H1 (cell line): ENCODE data around the gene CDX2.

ENCODE experiments used
- BRCA1 ChIP-seq: IDR thresholded peaks from 2 replicates; pipeline ENCODE4 v1.6.1; 2012; ENCODE audit warnings: low read depth, low read length, improper control_type of control experiment
- CREB1 ChIP-seq: IDR thresholded peaks from 2 replicates; pipeline ENCODE4 v1.6.1; 2012; ENCODE audit warnings: inconsistent platforms
- CTCF ChIP-seq, 3 experiments: IDR thresholded peaks; 1 replicate in 2 of 3; 2 replicates in 1 of 3; pipeline versions ENCODE4 v1.5.1 to v1.6.1; 2011; ENCODE audit warnings: low read length in 3 of 3, mild to moderate bottlenecking in 3 of 3, inconsistent platforms in 2 of 3, low read depth in 1 of 3, moderate library complexity in 1 of 3; ENCODE audit not compliant: insufficient read depth in 1 of 3; ENCODE audit errors: control extremely low read depth in 1 of 3
- EP300 ChIP-seq, 2 experiments: IDR thresholded peaks; 1 replicate in 1 of 2; 2 replicates in 1 of 2; pipeline ENCODE4 v1.6.1; 2011 to 2012; ENCODE audit warnings: low read depth in 2 of 2, low read length in 2 of 2, mild to moderate bottlenecking in 2 of 2, borderline replicate concordance in 1 of 2, inconsistent platforms in 1 of 2, moderate library complexity in 1 of 2
- HDAC6 ChIP-seq: IDR thresholded peaks from one replicate; pipeline ENCODE4 v1.7.1; 2012; ENCODE audit warnings: low read depth, mild to moderate bottlenecking, inconsistent platforms, low read length, moderate library complexity
- PHF8 ChIP-seq: fragments of 200-600 bp; sonication (generic); conservative IDR thresholded peaks from 2 replicates; pipeline ENCODE4 v1.7.1; 2012; ENCODE audit warnings: low read depth, mild to moderate bottlenecking, inconsistent platforms, low read length, moderate library complexity
- POLR2A ChIP-seq, 2 experiments: IDR thresholded peaks; 1 replicate in 1 of 2; 2 replicates in 1 of 2; pipeline ENCODE4 v1.6.1; 2011; ENCODE audit warnings: low read depth in 2 of 2, low read length in 2 of 2, mild to moderate bottlenecking in 2 of 2; ENCODE audit errors: control extremely low read depth in 1 of 2
- POLR2AphosphoS5 ChIP-seq: IDR thresholded peaks from 2 replicates; pipeline ENCODE4 v1.6.1; 2011; ENCODE audit warnings: low read depth, low read length
- RBBP5 ChIP-seq: IDR thresholded peaks from 2 replicates; pipeline ENCODE4 v1.7.1; 2012; ENCODE audit warnings: low read depth, mild to moderate bottlenecking, inconsistent platforms, low read length, moderate library complexity, borderline replicate concordance
- RFX5 ChIP-seq: IDR thresholded peaks from 2 replicates; pipeline ENCODE4 v1.6.1; 2011; ENCODE audit warnings: low read depth, low read length, improper control_type of control experiment, borderline replicate concordance
- SUZ12 ChIP-seq: fragments of 200-600 bp; sonication (generic); IDR thresholded peaks from 2 replicates; pipeline ENCODE4 v1.6.1; 2012; ENCODE audit warnings: mild to moderate bottlenecking, inconsistent platforms, low read length, moderate library complexity, mixed read lengths
- TAF1 ChIP-seq: IDR thresholded peaks from 2 replicates; pipeline ENCODE4 v1.6.1; 2011; ENCODE audit warnings: mild to moderate bottlenecking, low read depth, low read length
- USF2 ChIP-seq: IDR thresholded peaks from 2 replicates; pipeline ENCODE4 v1.6.1; 2011; ENCODE audit warnings: low read length, improper control_type of control experiment
- ZNF274 ChIP-seq: IDR thresholded peaks from 2 replicates; pipeline ENCODE4 v1.7.0; 2012; ENCODE audit warnings: low read length, borderline replicate concordance; ENCODE audit errors: extremely low read depth

DNA sequence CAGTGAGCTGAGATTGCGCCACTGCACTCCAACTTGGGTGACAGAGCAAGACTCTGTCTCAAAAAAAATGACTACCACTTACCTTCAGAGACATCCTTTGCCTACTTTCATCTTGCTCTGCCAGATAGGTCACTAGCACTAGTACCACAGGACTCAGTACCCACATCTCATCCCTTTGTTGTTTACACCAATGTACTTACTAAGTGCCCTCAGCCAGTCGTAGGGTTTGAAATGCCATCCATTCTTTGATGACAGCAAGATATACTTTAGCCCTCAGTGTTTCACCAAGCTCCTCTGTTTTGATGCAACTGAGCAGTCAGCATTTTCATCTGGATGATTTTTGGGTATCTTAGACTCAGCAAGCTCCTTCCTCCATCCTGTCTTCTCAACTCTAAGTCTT, 13.2 kb upstream of the CDX2 start:
- TF ChIP-seq ZNF274 (no peak), RFX5 (no peak), PHF8 (no peak), BRCA1 (no peak), CTCF (IDR thresholded peaks at IDR 0.05; ENCODE audit: control extremely low read depth in 1 of 3, insufficient read depth in 1 of 3, low read depth in 1 of 3, low read length in 3 of 3) (no peak), POLR2A (IDR thresholded peaks at IDR 0.05; ENCODE audit: control extremely low read depth in 1 of 2, low read depth in 2 of 2, low read length in 2 of 2) (no peak), TAF1 (no peak), EP300 (IDR thresholded peaks at IDR 0.05; ENCODE audit: borderline replicate concordance in 1 of 2, low read depth in 2 of 2, low read length in 2 of 2) (no peak), HDAC6 (no peak), SUZ12 (no peak; the same call in 1 of the 2 replicates), POLR2AphosphoS5 (no peak), RBBP5 (no peak), USF2 (no peak), CREB1 (no peak)
